Islet precursor cell (in vitro differentiated cells): ENCODE results near the gene CSPG4.
A peak's percentile ranks its signal among the peaks of the same experiment; 100 is the strongest.
"Not testable (repeated sequence)": the region's sequence is repeated elsewhere in the genome, so short reads cannot be mapped to it uniquely, and the experiment has no call there.

Experiments
- DNase-seq: peaks from one replicate; pipeline ENCODE4 v3.0.0-alpha.2; 2018

CSPG4 gene

DNA sequence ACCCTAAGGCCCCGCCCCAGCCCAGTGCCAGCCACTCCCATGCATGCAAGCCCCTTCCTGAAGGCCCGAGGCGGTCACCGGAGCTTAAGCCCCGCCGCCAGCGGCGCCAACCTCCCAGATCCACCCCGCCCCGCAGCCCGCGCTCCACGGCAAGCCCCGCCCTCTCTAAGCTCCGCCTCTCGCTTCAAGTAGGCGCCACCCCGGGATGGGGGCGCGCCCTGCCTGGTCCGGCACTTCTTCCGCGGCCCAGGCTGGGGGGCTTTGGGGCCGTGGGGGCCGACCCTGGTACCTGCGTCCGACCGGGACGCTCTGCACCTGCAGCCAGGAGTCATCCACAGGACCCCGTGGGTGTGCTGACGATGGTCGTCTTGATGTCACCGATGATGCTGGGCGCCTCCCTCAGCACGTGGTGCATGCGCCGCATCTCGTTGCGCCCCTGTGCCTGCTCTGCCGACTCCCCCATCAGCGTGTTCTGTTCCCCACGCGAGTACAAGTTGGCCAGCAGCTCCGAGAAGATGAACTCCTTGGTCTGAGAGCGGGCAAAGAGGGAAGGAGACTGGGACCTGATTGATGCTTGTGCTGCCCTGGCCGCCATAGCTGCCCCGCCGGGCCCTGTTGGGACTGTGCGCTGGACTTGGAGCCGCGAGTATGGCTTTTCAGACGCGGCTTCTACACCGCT lies 26.1 kb upstream of the CSPG4 start:
- peak; percentile 97 for DNase-seq

DNA sequence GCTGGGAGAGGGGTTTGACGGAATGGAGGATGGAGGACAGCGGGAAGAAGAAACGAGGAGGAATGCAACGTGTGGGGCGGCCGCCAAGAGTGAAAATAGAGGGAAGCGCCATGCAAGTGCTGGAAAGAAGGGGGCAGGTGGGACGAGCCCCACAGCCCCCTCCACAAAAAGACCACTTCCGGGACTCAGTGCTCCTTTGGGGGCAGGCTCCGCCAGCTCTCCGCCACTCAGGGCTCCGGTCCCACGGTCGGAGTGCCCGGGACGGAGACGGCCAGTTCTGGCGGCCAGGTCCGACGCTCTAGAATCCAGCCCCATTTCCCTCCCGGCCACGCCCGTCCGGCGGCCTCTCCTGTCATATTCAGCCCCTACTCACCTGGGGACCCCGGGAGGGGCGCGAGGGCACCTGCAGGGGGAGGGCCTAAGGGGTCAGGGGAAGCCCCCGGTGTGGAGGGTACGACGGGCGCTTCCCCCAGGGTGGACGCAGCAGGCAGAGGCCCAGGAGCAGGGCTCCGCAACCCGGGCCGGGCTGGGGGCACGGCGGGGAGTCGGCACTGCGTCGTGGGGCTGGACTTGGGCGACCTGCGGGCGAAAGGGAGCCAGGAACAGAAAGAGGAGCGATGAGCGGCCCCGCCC lies 25.5 kb upstream of the CSPG4 start:
- DNase-seq = no peak

DNA sequence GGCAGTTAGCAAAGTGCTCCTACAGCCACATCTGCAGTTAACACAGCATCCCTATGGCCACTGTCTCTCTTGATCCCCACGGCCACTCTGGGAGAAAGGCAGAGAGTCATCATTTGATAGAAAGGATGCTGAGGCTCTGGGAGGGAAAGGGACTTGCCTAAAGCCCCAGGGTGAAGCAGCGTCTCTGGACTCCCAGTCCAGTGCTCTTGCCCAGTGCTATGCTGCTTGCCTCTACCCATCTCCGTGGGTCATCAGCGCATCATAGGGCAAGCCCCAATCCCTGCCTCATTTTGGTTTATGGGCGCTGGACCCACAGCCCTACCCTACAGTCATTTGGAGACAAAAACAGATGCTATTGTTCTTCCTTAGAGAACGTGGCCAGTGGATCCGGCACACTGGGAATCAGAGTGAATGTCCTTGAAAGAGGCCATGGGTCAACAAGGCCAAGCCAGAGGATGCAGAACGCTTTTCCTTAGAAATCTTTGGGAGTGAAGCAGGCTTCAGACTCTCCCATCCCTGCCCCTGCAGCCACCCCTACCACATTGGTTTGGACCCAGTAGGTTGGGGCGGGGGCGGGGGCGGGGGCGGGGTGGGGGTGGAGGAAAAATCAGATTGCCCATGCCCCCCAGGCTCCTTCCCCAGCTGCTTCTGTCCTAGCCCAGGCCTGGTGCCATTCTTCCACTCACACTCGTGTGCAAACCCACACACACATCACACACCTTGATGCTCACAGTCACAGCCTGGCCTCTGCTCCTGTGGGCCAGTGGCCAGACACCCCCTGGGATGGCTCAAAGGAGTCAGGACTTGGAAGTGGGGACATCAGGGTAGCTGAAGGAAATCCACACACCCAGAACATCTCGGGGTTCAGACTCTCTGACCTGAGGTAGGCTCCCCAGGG lies 24.7 kb upstream of the CSPG4 start:
- DNase-seq = peak; percentile 32

DNA sequence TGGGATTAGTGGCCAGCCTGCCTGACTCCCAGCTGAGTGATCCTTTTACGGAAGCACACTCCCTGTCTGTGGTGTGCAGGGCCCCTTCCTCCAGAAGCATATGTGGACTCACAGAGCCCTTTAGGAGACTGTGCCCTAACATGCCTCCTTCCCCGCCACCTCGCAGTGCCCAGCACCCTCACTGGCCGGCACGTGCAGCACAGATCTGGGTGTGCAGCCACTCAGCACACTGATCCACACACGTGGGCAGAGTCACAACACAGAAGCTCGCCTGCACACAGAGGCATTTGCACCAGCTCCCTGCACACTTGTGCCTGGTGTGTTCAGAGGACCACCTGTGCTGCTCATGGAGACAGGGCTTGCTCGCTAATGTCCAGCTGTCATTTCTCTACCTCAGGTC lies 23.6 kb upstream of the CSPG4 start:
- peak; percentile 46 for DNase-seq

DNA sequence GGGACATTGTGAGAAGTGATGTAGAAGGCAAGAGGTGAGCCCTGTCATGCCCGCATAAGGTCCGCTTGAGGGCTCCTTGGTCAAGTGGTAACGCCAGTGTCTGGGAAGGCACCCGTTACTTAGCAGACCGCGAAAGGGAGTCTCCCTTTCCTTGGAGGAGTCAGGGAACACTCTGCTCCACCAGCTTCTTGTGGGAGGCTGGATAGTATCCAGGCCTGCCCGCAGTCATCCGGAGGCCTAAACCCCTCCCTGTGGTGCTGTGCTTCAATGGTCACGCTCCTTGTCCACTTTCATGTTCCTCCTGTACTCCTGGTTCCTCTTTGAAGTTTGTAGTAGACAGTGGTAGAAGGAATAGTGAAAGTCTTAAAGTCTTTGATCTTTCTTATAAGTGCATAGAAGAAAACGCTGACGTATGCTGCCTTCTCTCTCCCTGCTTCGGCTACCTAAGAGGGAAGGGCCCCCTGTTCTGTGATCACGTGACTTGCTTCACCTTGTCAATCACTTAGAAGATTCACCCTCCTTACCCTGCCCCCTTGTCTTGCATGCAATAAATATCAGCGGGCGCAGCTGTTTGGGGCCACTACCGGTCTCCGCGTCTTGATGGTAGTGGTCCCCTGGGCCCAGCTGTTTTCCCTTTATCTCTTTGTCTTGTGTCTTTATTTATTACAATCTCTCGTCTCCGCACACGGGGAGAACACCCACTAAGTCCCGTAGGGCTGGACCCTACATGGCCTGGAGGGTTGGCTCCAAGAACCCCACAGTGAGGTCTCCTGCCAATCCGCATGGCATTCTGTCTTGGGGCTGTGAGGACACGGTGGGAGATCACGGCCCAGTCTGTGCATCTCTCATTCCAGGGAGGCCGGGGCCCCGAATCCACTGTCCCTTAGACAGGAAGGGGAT lies 22.5 kb upstream of the CSPG4 start:
- peak; percentile 32 for DNase-seq

DNA sequence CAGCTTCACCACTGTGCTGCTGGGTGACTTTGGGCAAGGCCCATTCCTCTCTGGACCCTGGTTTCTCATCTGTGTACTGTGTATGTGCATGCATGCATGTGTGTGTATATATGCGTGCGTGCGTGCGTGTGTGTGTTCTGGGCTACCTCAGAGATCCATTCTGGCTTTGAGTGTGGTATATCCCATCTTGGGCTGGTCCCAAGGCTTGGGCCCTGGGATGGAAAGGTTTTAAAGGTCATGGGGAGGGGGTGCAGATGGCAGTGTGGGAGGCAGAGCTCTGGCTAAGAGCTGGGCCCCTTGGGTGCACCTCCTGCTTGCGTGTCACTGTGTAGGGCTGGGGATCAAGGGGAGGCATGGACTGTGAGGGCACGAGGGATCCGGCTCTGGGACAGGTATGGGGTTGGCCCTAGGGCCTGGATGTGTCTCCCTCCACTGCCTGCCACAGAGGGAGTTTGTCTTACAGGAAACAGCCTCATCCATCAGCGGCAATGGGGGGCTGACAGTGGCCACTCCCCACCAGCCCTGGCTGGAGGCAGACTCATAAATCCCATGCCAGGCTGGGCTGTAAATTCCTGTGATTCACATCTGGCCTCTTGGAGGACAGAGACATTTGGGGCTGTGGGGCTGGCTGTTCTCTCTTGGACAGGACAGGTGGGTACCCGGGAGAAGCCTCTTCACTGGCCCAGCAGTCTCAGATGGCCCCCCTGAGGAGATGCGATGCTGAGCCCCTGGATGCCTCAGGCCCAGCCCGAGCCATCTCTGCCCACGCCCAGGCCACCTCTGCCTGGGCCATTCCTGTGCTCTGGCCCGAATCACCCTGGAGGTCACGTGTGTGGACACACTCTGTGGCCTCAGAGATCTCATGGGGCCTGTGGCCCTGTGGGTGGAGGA lies 21.4 kb upstream of the CSPG4 start:
- peak; percentile 87 for DNase-seq

DNA sequence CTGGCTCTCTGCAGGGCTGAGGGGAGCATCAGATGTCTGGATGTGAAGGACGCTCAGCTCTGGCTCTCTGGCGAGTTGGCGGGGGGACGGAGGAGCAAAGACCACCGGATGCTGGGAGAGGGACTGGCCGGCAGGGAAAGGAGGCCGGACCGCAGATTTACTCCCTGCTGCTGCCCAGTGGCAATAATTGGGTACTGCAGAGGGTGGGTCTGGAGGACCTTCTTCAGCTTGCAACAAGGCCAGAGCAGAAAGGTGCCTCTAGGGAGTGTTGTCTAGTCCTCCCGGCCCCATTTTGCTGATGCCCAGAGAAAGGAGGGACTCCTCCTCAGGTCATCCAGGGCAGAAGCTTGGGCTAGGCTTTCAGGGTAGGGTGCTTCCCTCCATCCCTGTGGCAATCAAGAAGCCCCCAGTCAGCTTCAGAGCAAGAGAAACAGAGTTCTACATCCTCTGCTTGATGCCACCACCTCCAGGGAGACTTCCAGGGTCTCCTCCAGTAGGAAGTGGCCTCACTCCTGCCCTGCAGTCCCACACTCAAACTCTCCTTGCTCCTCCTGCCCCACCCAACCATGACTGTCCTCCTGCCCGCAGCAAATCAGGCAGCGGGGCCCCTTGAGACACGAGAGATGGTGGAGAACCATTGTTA lies 20.3 kb upstream of the CSPG4 start:
- peak; percentile 92 for DNase-seq

DNA sequence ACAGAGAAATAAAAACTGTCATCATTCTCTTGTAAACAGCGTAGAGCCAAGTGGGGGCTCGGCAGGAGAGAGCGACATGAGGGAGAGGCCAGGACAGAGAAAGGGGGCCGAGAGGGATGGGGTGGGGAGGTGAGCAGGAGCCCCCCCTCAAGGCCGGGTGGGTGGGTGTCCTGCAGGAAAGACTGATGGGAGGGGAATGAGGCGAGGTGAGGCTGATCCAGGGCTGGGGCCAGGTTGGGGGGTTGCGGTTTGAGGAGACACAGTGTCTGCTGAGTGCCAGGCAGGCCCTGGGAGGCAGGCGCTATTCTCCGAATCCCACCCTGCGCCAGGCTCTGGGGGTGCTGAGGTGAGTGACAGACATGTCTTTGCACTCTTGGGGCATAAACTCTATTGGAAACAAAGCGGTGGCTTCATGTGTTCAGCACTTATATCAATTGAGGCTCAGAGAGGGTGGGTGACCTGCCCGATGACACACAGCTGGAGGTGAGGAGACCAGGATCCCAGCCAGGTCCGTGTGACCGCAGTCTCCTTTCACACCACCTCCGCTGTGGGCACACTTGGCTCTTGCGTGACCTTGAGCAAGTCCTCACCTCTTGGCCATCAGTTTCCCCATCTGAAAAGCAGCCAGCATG lies 19.6 kb upstream of the CSPG4 start:
- no peak for DNase-seq

DNA sequence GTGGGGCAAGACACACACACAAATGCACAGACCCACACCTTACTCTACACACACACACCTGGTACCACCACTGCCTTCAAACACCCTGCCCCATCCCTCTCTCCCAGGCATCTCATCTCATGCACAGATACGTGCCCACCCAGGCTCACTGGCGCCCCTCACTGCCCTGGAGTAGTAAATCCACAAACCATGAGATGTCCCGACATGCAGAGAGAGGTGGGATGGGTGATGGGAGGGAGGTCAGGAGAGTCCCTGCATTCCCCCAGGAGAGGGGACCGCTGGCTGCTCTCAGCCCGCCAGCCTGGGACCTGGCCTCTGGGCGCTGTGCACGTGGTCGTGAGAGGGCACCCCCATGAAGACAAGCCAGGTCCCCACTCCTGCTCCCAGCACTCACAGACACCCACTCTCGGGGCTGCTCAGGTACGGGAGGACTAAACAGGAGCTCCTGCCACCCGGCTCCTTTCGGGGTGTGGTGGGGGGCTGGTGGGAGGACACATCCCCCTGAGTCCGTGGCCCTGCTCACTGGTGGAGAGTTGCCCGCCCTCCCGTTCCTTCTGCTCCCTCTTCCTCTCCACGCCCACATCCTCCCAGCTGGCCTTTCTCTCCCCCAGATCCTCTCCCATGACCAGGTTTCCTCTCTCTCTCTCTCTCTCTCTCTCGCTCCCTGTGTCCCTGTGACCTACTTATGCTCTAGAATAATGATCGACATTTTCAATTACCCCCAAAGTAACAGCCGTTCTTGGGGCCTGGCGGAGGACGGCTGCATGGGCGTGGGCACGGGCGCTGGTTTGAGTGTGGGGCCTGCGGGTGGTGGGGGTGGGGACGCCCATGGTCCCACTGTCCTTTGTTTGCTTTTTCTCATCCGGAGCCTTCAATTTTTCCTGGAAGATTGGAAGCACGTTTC lies 18.9 kb upstream of the CSPG4 start:
- DNase-seq = no peak

DNA sequence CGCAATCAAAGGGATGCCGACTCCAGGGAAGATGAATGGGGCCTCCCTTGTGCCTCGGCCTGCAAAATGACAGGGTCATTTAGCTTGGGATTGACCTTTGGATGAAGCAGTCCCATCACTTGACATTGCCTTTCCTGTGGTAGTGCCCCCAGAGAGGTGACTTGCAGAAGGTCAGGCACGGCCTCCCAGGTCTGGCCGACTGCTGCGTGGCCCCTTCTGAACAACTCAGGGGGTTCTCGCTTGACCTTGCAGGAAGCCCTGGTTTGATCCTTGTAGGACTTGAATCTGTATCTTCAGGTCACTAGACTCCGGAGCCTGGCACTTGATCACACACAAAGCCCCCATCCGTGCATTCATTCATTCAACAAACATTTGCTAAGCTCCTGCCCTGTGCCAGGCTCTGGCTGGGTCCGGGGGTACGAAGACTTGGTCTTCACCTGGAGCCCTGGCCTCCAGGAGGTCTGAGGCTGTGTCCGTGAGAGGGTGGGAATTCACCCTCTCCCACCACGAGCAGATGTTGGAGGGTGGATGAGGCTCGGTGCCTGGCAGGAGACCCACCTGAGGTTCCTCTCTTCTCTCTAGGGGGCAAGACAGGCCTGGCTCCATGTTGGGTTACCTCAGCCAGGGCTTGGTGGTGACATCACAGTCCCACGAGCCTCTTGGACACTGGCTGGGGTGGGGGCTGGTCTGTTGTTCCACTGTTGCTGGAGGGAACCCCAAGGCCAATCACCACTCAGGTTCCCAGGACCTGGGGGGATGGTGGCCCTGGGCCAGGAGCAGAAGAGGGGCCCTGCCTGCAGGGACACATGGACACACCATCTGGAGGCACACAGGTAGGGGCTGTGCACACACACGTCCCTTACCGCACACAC lies 18.0 kb upstream of the CSPG4 start:
- not testable (repeated sequence) for DNase-seq

DNA sequence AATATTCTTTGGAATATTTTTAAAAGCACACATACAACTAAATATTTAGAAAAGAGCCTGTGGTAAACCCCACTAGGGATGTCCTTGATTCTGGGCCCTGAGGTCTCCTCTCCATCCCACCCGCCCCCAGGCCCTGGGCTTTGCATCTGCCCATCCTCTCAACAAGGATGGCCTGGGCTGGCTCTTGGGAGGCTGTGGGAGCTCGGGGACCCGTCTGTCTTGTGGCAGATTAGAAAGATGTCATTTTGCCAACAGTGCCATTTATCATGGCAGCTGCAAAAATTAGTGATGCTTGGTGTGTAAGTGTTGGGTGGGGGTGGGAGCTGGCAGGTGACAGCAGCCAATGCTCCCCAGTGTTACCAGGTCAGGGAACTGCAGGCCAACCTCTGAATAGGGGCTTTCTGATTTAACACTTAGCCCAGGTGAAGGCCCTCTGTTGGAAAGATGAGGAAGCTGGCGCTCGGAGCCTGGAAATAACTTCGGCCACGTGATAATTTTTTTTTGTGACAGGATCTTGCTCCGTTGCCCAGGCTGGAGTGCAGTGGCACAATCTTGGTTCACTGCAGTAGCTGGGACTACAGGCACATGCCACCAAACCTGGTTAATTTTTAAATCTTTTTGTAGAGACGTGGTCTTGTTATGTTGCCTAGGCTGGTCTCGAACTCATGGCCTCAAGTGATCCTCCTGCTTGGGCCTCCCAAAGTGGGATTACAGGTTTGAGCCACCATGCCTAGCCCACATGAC lies 16.9 kb upstream of the CSPG4 start:
- DNase-seq = no peak

DNA sequence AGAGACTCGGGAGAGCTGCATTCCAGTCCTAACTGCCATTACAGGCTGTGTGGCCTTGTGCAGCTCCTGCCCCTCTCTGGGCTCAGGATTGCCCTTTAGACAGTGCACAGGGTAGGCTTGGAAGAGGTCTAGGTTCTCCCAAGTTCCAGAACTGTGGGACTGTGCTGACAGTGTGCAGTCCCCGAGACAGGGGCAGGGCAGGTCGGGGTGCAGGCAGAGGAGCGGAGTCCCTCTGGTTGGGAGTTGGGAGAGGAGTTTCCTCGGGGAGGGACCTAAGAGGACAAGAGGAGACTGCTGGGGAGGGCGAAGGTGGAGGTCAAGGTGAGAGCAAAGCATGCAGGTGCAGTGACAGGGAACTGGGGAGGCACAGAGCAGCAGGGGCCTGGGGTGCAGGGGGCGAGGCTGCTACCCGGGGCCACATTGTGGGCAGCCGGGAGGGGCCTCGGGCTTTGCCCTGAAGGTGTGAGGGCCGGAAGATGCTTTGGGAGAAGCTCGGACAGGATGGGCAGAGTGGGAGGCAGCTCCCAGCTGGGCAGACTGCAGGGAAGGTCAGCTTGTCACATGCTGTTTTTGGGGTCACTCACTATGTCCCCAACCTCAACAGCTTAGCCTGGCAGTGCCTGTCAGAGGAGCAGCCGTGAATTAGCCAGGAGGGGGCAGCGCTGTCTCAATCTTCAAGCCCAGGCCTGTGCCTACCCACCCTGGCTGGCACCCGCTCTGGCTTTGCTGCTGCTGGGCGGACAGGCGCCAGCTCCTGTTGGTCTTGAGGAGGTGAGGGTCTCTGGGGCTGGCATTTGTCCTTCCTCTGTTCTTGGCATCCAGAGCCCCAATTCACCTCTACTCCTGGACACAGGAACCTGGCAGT lies 15.4 kb upstream of the CSPG4 start:
- DNase-seq = no peak

DNA sequence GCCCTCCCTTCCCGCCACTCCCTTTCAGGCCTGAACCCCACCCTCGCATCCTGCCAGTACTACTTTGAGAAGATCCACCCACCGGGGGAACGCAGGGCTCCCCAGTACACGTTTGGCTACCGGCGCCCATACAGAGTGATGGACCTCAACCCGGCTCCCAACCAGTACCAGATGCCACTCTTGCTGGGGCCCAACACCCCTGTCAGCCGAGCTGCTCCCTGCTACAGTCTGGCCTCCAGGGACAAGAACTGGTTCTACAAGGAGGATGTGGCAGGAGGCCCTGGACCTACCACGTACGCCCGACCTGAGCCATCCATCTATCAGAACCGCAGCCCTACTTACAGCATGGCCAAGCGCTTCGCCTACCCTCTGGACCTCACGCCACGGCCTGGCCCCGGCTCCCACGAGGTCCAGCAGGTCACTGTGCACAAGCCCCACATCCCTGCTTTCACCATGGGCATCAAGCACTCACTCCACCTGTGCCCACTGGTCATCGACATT lies 14.4 kb upstream of the CSPG4 start:
- no peak for DNase-seq

DNA sequence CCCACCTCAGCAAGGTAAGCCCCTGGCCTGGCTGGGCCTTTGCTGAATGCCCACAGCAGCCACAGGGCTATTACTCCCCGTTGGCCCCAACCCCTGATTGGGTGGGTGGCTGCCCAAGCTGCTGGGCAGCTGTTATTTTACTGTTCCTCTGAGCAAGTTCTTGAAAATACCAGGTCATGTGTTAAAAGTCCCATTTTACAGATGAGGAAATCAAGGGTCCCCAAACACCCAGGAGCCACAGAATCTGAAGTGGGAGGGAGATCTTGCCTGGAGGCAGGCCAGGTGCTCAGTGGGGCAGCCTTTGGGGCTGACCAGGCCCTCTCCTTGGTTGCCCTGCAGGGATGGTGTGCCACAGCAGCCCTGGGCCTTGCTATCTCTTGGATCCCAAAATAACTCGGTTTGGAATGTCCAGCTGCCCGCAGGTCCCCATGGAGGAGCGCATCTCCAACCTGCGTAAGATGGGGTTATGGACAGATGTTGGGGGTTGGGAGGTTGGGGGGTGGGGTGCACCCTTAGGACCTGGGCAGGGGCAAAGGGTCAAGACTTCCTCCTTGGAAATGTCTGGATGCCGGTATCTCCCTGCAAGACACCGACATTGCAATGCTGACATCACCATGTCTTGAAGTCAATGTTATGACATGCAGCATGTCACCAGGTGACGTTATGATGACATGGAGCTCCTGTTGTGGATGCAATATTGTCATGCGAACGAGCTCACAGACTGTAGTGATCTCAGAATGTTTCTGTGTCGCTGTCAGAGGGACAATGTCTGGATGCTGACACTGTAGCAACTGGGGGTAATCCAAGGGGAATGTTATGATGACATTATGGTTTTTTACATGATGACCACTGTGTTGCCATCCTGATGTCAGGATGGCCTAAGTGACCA lies 13.3 kb upstream of the CSPG4 start:
- DNase-seq = no peak

DNA sequence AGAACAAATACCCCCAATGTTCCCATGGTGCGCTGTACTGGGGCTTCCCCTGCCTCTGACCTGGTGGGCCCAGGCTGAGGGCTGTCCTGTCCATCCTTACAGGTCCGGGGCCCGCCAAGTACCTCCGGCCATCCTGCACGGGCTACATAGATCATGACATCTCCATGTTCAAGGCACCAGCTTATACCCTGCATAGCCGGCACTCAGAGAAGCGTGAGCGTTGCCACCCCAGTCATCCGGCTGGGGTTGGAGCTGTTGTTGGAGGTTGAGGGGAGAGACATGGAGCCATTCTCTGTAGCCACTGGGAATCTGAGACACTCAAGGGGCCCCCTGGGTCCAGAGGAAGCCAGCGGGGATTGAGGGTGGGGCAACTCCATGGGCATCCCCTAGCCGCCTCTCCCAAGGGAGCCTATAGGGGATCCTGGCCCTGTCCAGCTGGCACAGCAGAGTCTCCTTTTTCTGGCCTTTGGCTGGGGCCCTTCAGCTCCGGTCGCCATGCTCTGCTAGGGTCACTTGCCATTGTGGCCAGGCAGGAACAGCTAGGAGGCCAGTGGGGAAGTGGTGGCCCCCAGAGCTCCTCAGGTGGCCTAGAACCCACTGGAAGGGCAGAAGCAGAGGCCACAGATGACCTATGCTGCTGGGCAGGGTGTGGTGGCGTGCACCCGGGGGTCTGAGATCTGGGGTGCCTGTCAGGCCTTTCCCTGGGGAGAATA lies 12.5 kb upstream of the CSPG4 start:
- DNase-seq = no peak
